ENCODE data around the gene MED8.

Gene MED8

GRCh38 chr1:43389326-43390313 is at the start of gene MED8, which contains the start of gene SZT2:
Gene MED8, minus strand, starts transcription at chr1:43389800. Its CDS starts 36 bp downstream, at chr1:43389764.
Gene SZT2, plus strand, starts transcription at chr1:43389899. Its CDS starts 70 bp downstream, at chr1:43389969.
- DNase-seq, result peak; percentile 90

DNA sequence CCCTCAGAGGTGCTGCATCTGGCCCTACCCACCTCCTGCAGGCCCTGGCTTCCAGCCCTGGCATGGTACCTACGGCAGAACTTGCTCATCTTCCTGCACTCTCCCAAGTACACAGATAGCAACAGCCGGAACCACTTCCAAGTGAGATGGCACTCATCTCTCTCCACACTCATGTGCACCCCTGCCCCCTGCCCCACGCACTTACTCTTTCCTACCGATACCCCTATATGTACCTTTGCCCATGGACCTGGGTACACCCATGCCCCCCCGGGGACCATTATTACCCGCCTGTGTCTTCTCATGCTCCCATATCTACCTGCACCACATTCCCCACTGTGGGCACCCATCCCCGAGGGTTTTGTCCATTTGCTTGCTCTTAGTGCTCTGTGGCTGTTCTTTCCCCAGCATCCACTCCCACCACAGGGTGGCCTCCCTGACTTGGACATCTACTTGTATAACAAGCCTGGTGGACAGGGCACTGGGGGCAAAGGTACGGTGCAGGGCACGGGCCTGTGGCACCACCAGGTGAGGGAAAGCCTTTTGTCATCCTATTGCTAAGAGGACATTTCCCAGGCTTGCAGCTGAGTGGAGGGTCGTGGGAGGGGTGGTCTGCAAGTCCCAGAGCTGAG is 49.5 kb upstream of the MED8 start:
- no peak for DNase-seq

DNA sequence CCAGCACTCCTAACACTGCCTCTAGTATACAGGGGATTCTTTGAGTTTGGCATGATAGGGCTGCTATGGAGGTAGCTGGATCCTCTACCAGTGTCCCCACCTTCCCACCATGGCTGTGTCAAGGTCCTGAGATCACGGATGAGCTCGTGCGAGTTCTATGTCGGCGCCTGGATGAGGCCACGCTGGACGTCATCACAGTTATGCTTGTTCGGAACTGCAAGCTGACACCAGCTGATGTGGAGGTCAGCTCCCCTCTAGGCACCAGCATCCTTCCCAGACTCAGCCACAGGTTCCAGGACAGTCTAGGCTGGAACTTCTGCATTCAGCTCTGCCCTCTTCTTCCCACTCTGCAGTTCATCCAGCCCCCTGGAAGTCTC is 49.0 kb upstream of the MED8 start:
- no peak for DNase-seq

- DNase-seq, result no peak
Observed at GRCh38 chr1:43438006-43438405, 48.4 kb upstream of the MED8 start.

- no peak for DNase-seq
Observed at GRCh38 chr1:43437031-43437973, 47.7 kb upstream of the MED8 start.

GRCh38 chr1:43436371-43436770 is 46.8 kb upstream of the MED8 start:
- DNase-seq, result no peak

DNA sequence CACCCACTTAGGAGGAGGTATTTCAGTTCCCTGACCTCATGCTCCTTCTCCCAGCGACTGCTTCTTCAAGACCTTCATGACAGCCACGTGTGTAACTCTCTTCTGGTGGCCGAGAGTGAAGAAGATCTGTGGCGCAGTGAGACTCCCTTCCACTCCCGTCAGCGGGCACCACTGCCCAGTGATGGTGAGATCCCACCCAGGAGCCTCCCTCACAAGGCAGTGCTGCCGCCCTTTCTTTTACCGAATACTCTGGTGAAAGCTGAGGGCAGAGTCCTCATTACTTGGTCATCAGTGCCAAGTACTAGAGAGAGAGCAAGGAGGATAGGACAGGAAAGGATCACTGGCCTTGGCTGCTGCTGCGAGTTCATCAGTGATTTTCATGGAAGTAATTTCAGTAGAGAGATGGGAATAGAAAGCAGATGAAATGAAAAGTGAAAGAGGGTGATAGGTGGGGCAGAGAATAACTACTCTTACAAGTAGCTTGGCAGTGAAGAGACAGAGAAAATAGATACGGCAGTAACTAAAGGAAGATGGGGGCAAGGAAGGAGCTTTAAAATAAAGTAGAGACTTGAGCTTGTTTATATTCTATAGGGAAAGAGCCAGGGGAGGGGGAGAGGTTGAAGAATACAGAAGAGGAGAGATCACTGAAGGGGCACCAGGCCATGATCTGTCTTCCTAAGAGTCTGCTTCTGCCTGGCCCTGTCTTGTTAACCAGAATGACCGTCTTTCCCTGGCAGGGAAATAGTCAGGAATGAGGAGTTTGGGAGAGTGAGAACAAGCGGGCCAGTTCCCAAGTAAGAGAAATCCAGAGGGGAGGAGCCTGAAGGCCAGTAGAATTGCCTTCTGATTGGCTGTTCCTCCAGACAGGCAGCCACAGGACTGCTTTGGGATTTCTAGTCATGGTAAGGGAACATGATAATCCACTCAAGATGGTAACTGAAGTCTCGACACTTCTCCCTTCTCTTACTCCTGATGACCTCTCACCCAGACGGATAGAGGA is 45.8 kb upstream of the MED8 start:
- DNase-seq, result no peak

- DNase-seq, result no peak
Observed at GRCh38 chr1:43434256-43434655, 44.7 kb upstream of the MED8 start.

GRCh38 chr1:43432907-43433306 is 43.3 kb upstream of the MED8 start:
- no peak for DNase-seq

- DNase-seq, result no peak
Observed at GRCh38 chr1:43432171-43432860, 42.7 kb upstream of the MED8 start.

DNA sequence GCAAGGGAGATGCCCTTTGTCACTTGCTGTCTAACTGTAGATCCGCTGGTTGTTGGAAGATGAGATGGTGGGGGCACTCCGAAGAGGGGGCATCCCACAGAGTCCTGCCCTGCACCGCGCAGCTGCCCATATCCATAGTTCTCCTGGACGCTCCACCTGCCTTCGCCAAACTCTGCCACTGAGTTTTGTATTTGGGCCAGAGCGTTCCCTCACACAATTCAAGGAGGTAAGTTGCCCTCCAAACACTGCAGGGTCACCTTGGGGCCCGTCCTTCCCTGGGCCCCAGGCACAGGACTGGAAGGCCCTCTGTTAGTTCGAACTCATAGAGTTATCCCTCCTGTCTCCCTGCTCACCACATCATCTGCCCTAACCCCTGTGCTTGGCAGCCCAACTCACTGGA is 42.1 kb upstream of the MED8 start:
- no peak for DNase-seq

DNA sequence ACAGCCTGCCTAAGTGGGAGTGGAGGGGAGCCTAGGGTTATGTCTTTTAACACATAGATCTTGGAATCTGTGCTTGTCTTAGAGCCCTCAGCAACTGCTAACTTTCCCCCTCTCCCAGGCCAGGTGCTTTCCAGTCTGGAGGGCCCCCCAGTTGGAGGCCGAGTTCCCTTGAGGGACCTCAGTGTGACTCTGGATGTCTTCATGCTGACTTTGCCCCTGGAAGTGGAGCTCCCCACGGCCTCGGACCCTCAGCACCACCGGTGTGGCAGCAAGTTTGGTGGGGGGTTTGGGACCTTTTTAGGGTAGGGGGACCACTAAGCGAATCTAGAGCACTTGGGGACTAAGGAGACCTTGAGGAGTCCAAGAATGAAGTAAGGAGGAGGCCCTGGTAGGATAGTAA is 41.2 kb upstream of the MED8 start:
- DNase-seq, result no peak

DNA sequence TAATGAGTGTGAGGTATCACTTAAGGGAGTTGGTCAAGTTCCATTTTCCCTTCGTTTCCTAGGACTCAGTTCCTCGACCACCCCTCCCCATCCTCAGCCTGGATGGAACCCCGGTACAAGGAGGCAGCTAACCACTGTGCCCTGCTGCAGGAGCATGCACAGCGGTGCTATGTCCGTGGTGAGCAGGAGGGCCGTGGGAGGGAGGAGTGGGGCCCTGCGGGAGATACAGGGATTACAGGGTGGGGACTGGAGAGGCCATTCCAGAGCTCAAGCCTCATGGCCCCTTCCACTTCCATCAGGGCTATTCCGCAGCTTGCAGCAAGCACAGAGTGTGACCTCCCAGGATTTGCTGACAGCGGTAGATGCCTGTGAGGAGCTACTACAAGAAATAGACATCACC is 38.3 kb upstream of the MED8 start:
- no peak for DNase-seq

DNA sequence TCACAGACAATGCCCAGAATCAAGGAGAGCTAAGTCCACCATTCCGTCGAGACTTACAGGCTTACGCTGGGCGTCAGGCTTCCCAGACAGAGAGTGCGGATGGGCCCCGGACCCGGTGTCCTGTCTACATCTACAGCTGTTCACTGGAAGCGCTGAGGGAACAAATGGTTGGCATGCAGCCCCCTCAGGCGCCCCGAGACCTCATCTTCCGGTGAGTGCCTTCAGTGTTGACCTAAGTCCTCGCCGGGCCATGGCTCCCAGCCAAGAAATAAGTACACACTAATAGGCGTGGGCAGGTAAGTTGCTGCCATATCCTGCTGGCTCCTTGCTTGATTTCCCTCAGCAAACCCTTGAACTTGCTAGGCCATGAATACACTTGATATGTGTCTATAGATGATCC is 37.9 kb upstream of the MED8 start:
- DNase-seq, result no peak

DNA sequence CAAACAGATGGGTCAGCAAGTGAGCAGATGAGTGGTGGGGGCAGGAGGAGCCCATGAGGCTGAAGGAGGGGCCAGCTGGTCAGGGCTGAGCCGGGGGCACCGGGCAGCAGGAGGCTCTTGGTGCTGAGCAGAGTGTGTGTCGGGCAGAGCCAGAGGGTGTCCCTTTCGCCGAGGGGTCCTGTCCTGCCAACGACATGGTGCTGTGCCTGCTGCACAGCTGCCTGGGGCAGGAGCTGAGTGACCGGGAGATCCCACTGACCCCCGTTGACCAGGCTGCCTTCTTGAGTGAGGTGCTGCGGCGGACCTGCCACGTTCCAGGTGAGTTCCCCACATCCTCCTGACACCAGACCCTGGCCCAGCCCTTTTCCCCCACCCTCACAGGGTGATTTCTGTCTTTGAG is 36.6 kb upstream of the MED8 start:
- no peak for DNase-seq

GRCh38 chr1:43425045-43425444 is 35.4 kb upstream of the MED8 start:
- no peak for DNase-seq

GRCh38 chr1:43423672-43424550 is 34.3 kb upstream of the MED8 start:
- DNase-seq, result no peak

DNA sequence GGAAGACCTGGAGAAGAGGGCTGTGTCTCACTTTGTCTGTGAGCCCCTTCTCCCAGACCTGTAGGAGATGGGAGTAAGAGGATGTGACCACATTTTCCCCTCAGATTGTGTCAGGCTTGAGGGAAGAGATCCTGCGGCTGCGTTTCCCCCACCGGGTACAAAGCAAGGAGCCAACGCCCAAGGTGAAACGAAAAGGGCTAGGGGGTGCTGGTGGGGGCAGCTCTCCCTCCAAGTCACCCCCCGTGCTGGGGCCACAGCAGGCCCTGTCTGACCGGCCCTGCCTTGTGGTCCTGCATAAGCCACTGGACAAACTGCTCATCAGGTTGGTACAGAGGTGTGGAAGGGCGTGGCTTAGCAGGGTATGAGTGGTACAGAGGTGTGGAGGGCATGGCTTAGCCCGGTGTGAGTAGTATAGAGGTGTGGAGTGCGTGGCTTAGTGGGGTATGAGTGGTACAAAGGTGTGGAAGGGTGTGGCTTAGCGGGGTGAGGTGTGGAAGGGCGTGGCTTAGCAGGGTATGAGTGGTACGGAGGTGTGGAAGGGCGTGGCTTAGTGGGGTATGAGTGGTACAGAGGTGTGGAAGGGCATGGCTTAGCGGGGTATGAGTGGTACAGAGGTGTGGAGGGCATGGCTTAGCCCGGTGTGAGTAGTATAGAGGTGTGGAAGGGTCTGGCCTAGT is 33.5 kb upstream of the MED8 start:
- no peak for DNase-seq

DNA sequence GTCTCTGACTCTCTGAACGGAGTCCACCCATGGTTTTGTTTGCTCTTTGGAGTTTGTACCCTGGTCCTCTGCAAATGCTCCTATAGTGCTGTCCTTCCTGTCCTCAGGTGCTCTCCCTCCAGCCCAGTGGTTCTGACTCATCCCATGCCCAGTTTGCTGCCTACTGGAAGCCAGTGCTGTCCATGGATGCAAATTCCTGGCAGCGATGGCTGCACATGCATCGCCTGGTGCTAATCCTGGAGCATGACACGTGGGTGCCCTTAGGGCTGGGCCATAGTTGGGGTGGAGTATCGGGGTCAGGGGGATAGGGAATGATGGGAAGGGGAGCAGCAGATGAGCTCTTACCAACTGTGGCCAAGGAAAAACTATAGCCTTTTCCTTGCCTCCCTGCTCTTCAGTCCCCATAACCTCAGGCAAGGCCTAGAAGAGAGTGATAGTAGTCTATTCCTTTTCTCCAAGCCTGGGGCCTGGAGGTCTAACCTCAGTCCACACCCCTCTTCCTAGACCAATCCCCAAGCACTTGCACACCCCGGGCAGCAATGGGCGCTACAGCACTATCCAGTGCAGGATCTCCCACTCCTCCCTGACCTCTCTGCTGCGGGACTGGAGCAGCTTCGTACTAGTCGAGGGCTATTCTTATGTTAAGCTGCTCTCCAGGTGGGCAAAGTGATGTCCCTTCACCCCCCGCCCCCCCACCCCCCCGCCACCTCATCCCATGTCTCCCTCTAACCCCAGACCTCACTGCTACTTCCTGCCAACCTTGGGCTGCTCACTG is 32.6 kb upstream of the MED8 start:
- no peak for DNase-seq
